ENCODE results near the gene TNIK.

DNA sequence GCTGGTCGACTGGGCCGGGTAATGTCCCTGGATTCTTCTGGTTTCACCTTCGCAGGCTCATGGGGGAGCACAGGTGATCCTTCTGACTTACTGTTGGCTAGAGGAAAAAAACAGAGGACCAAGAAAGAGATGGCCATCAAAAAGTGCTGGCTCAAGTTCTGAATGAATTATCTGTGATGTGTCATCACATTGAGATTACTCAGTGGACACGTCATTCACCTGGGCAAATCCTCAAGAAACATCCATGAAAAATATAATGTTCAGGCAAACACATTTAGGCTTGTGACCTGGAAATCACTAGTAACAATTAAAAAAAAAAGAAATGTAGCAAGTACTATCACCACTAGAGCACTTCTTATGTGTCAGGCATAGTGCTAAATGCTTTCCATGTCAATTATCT, 352.1 kb downstream of the TNIK start:
- TF ChIP-seq POLR2AphosphoS5 (IDR thresholded peaks at IDR 0.05; ENCODE audit: low read depth, low read length), result no peak
- TF ChIP-seq POLR2A (IDR thresholded peaks at IDR 0.05; ENCODE audit: low read depth, low read length), result no peak
- TF ChIP-seq POU2F2 (IDR thresholded peaks at IDR 0.05; ENCODE audit: low read depth, low read length), result no peak

Measured in GM12891 (cell line).